HepG2 (cell line): Measurements from ENCODE around the gene TSPAN8. TPM values are rescaled to one million over a fixed set of nuclear protein-coding genes. Genes with fewer than 3 reads are reported as not detected.

Source experiments
- ATAC-seq: fragments of 200-7000 bp; cut with Tn5 transposase; 3 replicates; pipeline ENCODE4 v1.9.1; 2020; ENCODE audit warnings: mild to moderate bottlenecking, moderate library complexity
- BruUV-seq: library from RNA; stranded (reverse); fragments of 400-500 nt; replicated peaks from 2 replicates; lab custom pipeline; 2021; lab: Mats Ljungman, UMichigan
- CTCF ChIA-PET: fragments of 300-600 bp; formaldehyde crosslinking; extraction: SDS; loops from one replicate; lab custom pipeline; 2021; ENCODE audit warnings: low total read pairs, inconsistent platforms, low intra/inter-chr PET ratio; lab: Yijun Ruan, JAX
- POLR2A ChIA-PET: fragments of 350-600 bp; sonication (Branson Sonifier 250); formaldehyde crosslinking; loops from one replicate; lab custom pipeline; 2020; ENCODE audit warnings: antibody characterized with exemption, inconsistent platforms; lab: Yijun Ruan, JAX
- DNase-seq: peaks from one replicate; pipeline ENCODE4 v3.0.0-alpha.2; 2015; ENCODE audit warnings: low spot score
- FAIRE-seq: peaks from 3 replicates; lab custom pipeline; 2011; peaks lifted over from hg19 to GRCh38; lab: Jason Lieb, UNC
- H2AFZ ChIP-seq: one replicate; pipeline ENCODE4 v1.6.1; 2011; ENCODE audit warnings: low read length, inconsistent platforms
- H3K27ac ChIP-seq: fragments of 300-600 bp; 3 replicates; pipeline ENCODE4 v1.8.0; 2011; ENCODE audit warnings: mixed run types, mild to moderate bottlenecking, mixed read lengths, low read length, inconsistent platforms; ENCODE audit not compliant: insufficient read depth; ENCODE audit errors: extremely low read length
- H3K27me3 ChIP-seq, 2 experiments: fragments of 200-600 bp in 1 of 2; 2 replicates in 1 of 2; 3 replicates in 1 of 2; pipeline versions ENCODE4 v1.6.0 to v1.8.0; 2011; ENCODE audit warnings: low read length in 2 of 2, mild to moderate bottlenecking in 2 of 2, moderate library complexity in 2 of 2, inconsistent platforms in 1 of 2; ENCODE audit not compliant: insufficient read depth in 2 of 2, control insufficient read depth in 1 of 2
- H3K36me3 ChIP-seq, 2 experiments: fragments of 200-600 bp in 1 of 2; replicated peaks in 1 of 2; 2 replicates in 1 of 2; 3 replicates in 1 of 2; pipeline versions ENCODE4 v1.5.1 to v1.8.0; 2011; ENCODE audit warnings: low read length in 2 of 2, inconsistent platforms in 1 of 2; ENCODE audit not compliant: insufficient read depth in 2 of 2, control insufficient read depth in 1 of 2
- H3K4me1 ChIP-seq: 2 replicates; pipeline ENCODE4 v1.5.1; 2012; ENCODE audit warnings: low read length, inconsistent platforms; ENCODE audit not compliant: insufficient read depth
- H3K4me2 ChIP-seq: 2 replicates; pipeline ENCODE4 v1.6.0; 2011; ENCODE audit warnings: low read depth, low read length, inconsistent platforms
- H3K4me3 ChIP-seq, 3 experiments: fragments of 200-600 bp in 1 of 3; sonication (generic), shearing (Covaris generic) in 1 of 3; replicated peaks in 1 of 3; 2 replicates each; pipeline ENCODE4 v1.5.1; 2011 to 2016; ENCODE audit warnings: low read length in 3 of 3, inconsistent platforms in 2 of 3, low read depth in 2 of 3, mild to moderate bottlenecking in 2 of 3, control low read depth in 1 of 3, mixed read lengths in 1 of 3; ENCODE audit not compliant: insufficient read depth in 1 of 3
- H3K79me2 ChIP-seq: one replicate; pipeline ENCODE4 v1.6.1; 2011; ENCODE audit warnings: low read length, inconsistent platforms; ENCODE audit not compliant: insufficient read depth
- H3K9ac ChIP-seq: 2 replicates; pipeline ENCODE4 v1.6.0; 2011; ENCODE audit warnings: mild to moderate bottlenecking, low read depth, low read length, inconsistent platforms; ENCODE audit not compliant: insufficient read depth
- H3K9me3 ChIP-seq: 2 replicates; pipeline ENCODE4 v1.5.1; 2012; ENCODE audit warnings: mild to moderate bottlenecking, low read length
- H4K20me1 ChIP-seq: 2 replicates; pipeline ENCODE4 v1.6.0; 2011; ENCODE audit warnings: inconsistent platforms, mild to moderate bottlenecking, low read length, moderate library complexity; ENCODE audit not compliant: insufficient read depth
- KDM5A ChIP-seq: fragments of 200-600 bp; sonication (generic); IDR thresholded peaks from 2 replicates; pipeline ENCODE4 v1.7.0; 2018; ENCODE audit warnings: antibody characterized with exemption, mild to moderate bottlenecking, low read length, borderline replicate concordance
- LBX2 ChIP-seq: sonication (generic); formaldehyde crosslinking; IDR thresholded peaks from 2 replicates; pipeline ENCODE4 v1.5.0; 2020; ENCODE audit warnings: missing genetic modification reagents, mild to moderate bottlenecking, borderline replicate concordance
- PREB ChIP-seq: sonication (generic); formaldehyde crosslinking; IDR thresholded peaks from 2 replicates; pipeline ENCODE4 v1.4.0; 2020; ENCODE audit warnings: missing genetic modification reagents
- SP4 ChIP-seq: sonication (generic); formaldehyde crosslinking; IDR thresholded peaks from 2 replicates; pipeline ENCODE4 v1.8.1; 2023; ENCODE audit warnings: mild to moderate bottlenecking, missing genetic modification reagents
- ZBTB25 ChIP-seq: IDR thresholded peaks from 2 replicates; pipeline ENCODE4 v1.6.1; 2018; ENCODE audit warnings: missing genetic modification reagents
- ZNF318 ChIP-seq: sonication (generic); formaldehyde crosslinking; IDR thresholded peaks from 2 replicates; pipeline ENCODE4 v1.4.0; 2020; ENCODE audit warnings: mild to moderate bottlenecking, missing genetic modification reagents
- ZNF496 ChIP-seq: sonication (generic); formaldehyde crosslinking; IDR thresholded peaks from 2 replicates; pipeline ENCODE4 v1.8.1; 2023; ENCODE audit warnings: mild to moderate bottlenecking, moderate library complexity, missing genetic modification reagents; ENCODE audit not compliant: insufficient replicate concordance
- ZNF597 ChIP-seq: sonication (generic); formaldehyde crosslinking; IDR thresholded peaks from 2 replicates; pipeline ENCODE4 v1.5.0; 2020; ENCODE audit warnings: missing genetic modification reagents
- ZZZ3 ChIP-seq: sonication (generic); formaldehyde crosslinking; IDR thresholded peaks from 2 replicates; pipeline ENCODE4 v1.4.0; 2020; ENCODE audit warnings: missing genetic modification reagents, mild to moderate bottlenecking, borderline replicate concordance
- WGBS: methylation state at CpG from one replicate; pipeline ENCODE4 v1.1.6; 2017; ENCODE audit warnings: low lambda C conversion rate; 5-methylcytosine and 5-hydroxymethylcytosine counted together
- in situ Hi-C: cut with HindIII; loops from 2 replicates; pipeline ENCODE4 v1.10.0; 2017; ENCODE audit warnings: low pct_unique_long_range_greater_than_20kb; ENCODE audit not compliant: extremely low pct_ligation_motif_present
- intact Hi-C: fragments of 100-400 bp; cut with micrococcal nuclease; formaldehyde crosslinking; loops from one replicate; pipeline ENCODE4 v1.10.0; 2022; ENCODE audit not compliant: unreplicated experiment
- polyA plus RNA-seq, 8 experiments: library from polyadenylated mRNA; depleted of rRNA in 3 of 8; stranded (reverse) in 7 of 8; unstranded in 1 of 8; fragments of >200 nt; fragmentation: Illumina TruSeq in 4 of 8; extraction: Trizol in 4 of 8; gene quantifications; 2 replicates each; pipeline versions ENCODE4 v1.2.1 to v1.2.3, GENCODE V29; 2011 to 2016; ENCODE audit warnings: low read depth in 4 of 8, missing spikeins in 1 of 8, mixed read lengths in 1 of 8; ENCODE audit not compliant: insufficient read depth in 1 of 8
- total RNA-seq, 5 experiments: library from RNA; depleted of rRNA; stranded (reverse); fragments of >200 nt; fragmentation: Illumina TruSeq; extraction: Trizol; gene quantifications; 2 replicates each; pipeline ENCODE4 v1.2.3, GENCODE V29; 2016; ENCODE audit warnings: low read depth in 1 of 5

TSPAN8 gene
- total and polyA plus RNA-seq, 2 of the 13 experiments (the other 11 are each of a cell fraction or from before 2014, with no cell fraction given), result 3.4 to 3.9 TPM

- TF ChIP-seq ZNF318 (CRISPR knock-in tag) (no peak), LBX2 (CRISPR knock-in tag) (no peak)
These were observed 48.0 kb downstream of the TSPAN8 start (continued) for GRCh38 chr12:71109834-71110233.

GRCh38 chr12:71108355-71108754 lies 49.4 kb downstream of the TSPAN8 start:
- WGBS, result 64% methylated on average over 3 of the region's 3 CpGs
- ChIA-PET CTCF (no interaction called here), POLR2A (no interaction called here)
- H2AFZ ChIP-seq, result no peak overlapping the region
- no peak overlapping the region for H3K4me3 ChIP-seq
- no peak overlapping the region for H3K9ac ChIP-seq
- no peak overlapping the region for H3K27ac ChIP-seq
- H3K9me3 ChIP-seq, result no peaks in the 10 kb centered on the region; the same call in 1 of the 2 replicates
- H4K20me1 ChIP-seq, result no peaks in the 10 kb centered on the region
- peaks cover 10% of the 10 kb centered on the region for H3K4me1 ChIP-seq
- DNase-seq (no peak), ATAC-seq (no peak), FAIRE-seq (no peak)
- no peak overlapping the region for H3K4me2 ChIP-seq
- no TSS peak for BruUV-seq
- H3K79me2 ChIP-seq, result no peaks in the 10 kb centered on the region
- no peaks in the 10 kb centered on the region for H3K27me3 ChIP-seq
- intact Hi-C loops (no loop called here), in situ Hi-C loops (no loop called here)
- H3K36me3 ChIP-seq, result no peaks in the 10 kb centered on the region
- no peak for TF ChIP-seq PREB (CRISPR knock-in tag)
- TF ChIP-seq LBX2 (CRISPR knock-in tag), result no peak
- TF ChIP-seq ZNF597 (CRISPR knock-in tag), result no peak
- TF ChIP-seq SP4 (CRISPR knock-in tag), result no peak
- no peak for TF ChIP-seq ZNF496
- no peak for TF ChIP-seq ZZZ3
- TF ChIP-seq ZBTB25 (CRISPR knock-in tag), result no peak
- TF ChIP-seq KDM5A, result no peak
